Stimulated activated CD4-positive, alpha-beta T cell treated with anti-CD3 and anti-CD28 coated beads, Interleukin-4, amount 100 ng/mL, for 1 hour (primary cell): ENCODE data around the gene LTA4H.

Experiments used
- DNase-seq: peaks from one replicate; pipeline ENCODE4 v3.0.0-alpha.2; 2020

The LTA4H gene

GRCh38 chr12:95953000-95953399 lies 82.4 kb downstream of the LTA4H start:
- DNase-seq, result no peak

DNA sequence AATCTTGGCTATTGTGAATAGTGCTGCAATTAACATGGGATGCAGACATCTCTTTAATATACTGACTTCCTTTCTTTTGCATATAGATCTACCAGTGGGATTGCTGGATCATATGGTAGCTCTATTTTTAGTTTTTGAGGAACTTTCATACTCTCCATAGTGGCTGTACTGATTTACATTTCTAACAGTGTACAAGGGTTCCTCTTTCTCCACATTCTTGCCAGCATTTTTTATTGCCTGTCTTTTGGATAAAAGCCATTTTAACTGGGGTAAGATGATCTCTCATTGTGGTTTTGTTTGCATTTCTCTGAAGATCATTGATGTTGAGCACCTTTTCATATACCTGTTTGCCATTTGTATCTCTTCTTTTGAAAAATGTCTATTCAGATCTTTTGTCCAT lies 83.9 kb downstream of the LTA4H start:
- DNase-seq, result no peak
